Measurements from ENCODE around the gene MALSU1. TPM values are rescaled to one million over a fixed set of nuclear protein-coding genes. Genes with fewer than 3 reads are reported as not detected.

The MALSU1 gene
- total and polyA plus RNA-seq, 4 donors: 26.8 to 51.7 (median 45.1) TPM

- WGBS, 2 donors: 23 to 65% methylated on average over 4 of the region's 4 CpGs
- H3K9ac ChIP-seq (ENCODE audit: insufficient read depth in 1 of 2, low read length in 2 of 2): no peak overlapping the region
- H3K9me3 ChIP-seq (ENCODE audit: control insufficient read depth in 4 of 4, insufficient read depth in 3 of 4, low read length in 3 of 4): peaks cover 0 to 6% (median 0%) of the 10 kb centered on the region in 4 donors
- peak overlapping the region in 1 of 2 donors; percentile 16 for H3K27ac ChIP-seq (ENCODE audit: low read depth in 1 of 2, low read length in 1 of 2)
- peaks cover 0 to 15% (median 6%) of the 10 kb centered on the region in 4 donors for H3K36me3 ChIP-seq (ENCODE audit: control insufficient read depth in 4 of 4, insufficient read depth in 4 of 4, low read length in 4 of 4)
- peaks cover 8 to 54% (median 22%) of the 10 kb centered on the region in 5 donors for H3K4me1 ChIP-seq (ENCODE audit: control insufficient read depth in 5 of 5, insufficient read depth in 5 of 5, low read length in 5 of 5)
- peak; percentile 37 for ATAC-seq (ENCODE audit: insufficient read depth, low FRiP score)
- no peak overlapping the region for H3K4me3 ChIP-seq
- no peak for TF ChIP-seq CTCF (IDR thresholded peaks at IDR 0.05; ENCODE audit: control extremely low read depth, extremely low read depth)
- no peaks in the 10 kb centered on the region for H3K27me3 ChIP-seq (ENCODE audit: control insufficient read depth in 3 of 3, insufficient read depth in 3 of 3, low read length in 2 of 3)
- DNase-seq: peak; percentile 88 to 98 (median 97)
These were observed 33.9 kb downstream of the MALSU1 start for GRCh38 chr7:23332910-23333612.

- no peak overlapping the region for H3K4me3 ChIP-seq
- peak overlapping the region; percentile 35 to 41 for H3K27ac ChIP-seq (ENCODE audit: low read depth in 1 of 2, low read length in 1 of 2)
- no peak for TF ChIP-seq CTCF (IDR thresholded peaks at IDR 0.05; ENCODE audit: control extremely low read depth, extremely low read depth)
- ATAC-seq (ENCODE audit: insufficient read depth, low FRiP score): no peak
- WGBS, 2 donors: 62 to 82% methylated on average over 9 of the region's 9 CpGs
- H3K9ac ChIP-seq (ENCODE audit: insufficient read depth in 1 of 2, low read length in 2 of 2): no peak overlapping the region
- peaks cover 8 to 54% (median 22%) of the 10 kb centered on the region in 5 donors for H3K4me1 ChIP-seq (ENCODE audit: control insufficient read depth in 5 of 5, insufficient read depth in 5 of 5, low read length in 5 of 5)
- H3K27me3 ChIP-seq (ENCODE audit: control insufficient read depth in 3 of 3, insufficient read depth in 3 of 3, low read length in 2 of 3): no peaks in the 10 kb centered on the region
- H3K36me3 ChIP-seq (ENCODE audit: control insufficient read depth in 4 of 4, insufficient read depth in 4 of 4, low read length in 4 of 4): peaks cover 0 to 17% (median 5%) of the 10 kb centered on the region in 4 donors
- peaks cover 0 to 6% (median 0%) of the 10 kb centered on the region in 4 donors for H3K9me3 ChIP-seq (ENCODE audit: control insufficient read depth in 4 of 4, insufficient read depth in 3 of 4, low read length in 3 of 4)
- peak in 2 of 3 donors; percentile 42 to 87 for DNase-seq
These were observed 34.6 kb downstream of the MALSU1 start for GRCh38 chr7:23333671-23334246.

GRCh38 chr7:23334482-23335056 is 35.4 kb downstream of the MALSU1 start:
- Histone ChIP-seq H3K9ac (ENCODE audit: insufficient read depth in 1 of 2, low read length in 2 of 2) (no peak overlapping the region), H3K4me3 (no peak overlapping the region), H3K4me1 (ENCODE audit: control insufficient read depth in 5 of 5, insufficient read depth in 5 of 5, low read length in 5 of 5) (peaks cover 8 to 58% (median 22%) of the 10 kb centered on the region in 5 donors), H3K27me3 (ENCODE audit: control insufficient read depth in 3 of 3, insufficient read depth in 3 of 3, low read length in 2 of 3) (no peaks in the 10 kb centered on the region), H3K9me3 (ENCODE audit: control insufficient read depth in 4 of 4, insufficient read depth in 3 of 4, low read length in 3 of 4) (peaks cover 0 to 6% (median 0%) of the 10 kb centered on the region in 4 donors), H3K27ac (ENCODE audit: low read depth in 1 of 2, low read length in 1 of 2) (peak overlapping the region in 1 of 2 donors; percentile 41), H3K36me3 (ENCODE audit: control insufficient read depth in 4 of 4, insufficient read depth in 4 of 4, low read length in 4 of 4) (peaks cover 0 to 17% (median 5%) of the 10 kb centered on the region in 4 donors)
- 28 to 54% methylated on average over 5 of the region's 5 CpGs for WGBS, 2 donors
- TF ChIP-seq CTCF (IDR thresholded peaks at IDR 0.05; ENCODE audit: control extremely low read depth, extremely low read depth): no peak
- peak; percentile 51 to 87 (median 86) for DNase-seq
- peak; percentile 55 for ATAC-seq (ENCODE audit: insufficient read depth, low FRiP score)

All from lung (tissue), 12 donors.